ENCODE measurements around the gene TOX4.
"Not testable (repeated sequence)": the region's sequence is repeated elsewhere in the genome, so short reads cannot be mapped to it uniquely, and the experiment has no call there.

Gene TOX4

DNA sequence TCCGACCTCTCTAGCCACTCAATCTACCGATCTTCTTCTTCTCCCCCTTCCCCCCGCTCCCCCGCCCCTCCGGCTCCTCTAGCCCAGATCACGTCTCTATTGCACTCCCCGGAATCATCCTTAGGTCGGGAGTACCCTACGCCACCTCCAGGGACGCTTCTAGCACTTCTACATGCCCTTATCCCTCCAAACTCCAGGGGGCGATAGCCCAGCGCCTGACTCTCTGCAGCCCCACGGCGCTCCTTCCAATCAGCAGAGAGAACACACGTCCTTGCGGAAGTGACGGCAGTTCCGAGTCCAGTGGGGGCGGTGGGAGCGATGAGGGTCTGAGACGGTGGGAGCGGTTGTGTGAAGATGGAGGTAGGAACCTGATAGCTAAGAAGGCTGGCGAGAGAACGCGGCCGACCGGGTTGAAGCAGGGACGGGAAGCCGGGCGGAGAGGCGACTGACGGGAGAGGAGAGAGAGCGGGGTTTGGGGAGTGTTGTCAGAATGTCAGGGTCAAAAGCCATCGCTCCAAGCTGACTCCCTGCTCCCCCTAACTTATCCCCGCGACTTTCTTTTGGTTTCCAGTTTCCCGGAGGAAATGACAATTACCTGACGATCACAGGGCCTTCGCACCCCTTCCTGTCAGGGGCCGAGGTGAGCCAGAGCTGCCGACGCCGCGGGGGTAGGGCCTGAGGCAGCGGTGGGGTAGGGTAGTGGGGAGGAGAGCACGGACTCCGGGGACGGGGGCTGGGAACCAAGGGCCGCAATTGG, at the start of gene TOX4, which contains the start of gene RAB2B:
Gene TOX4 (plus strand): TSS at position 271 of the 757 bp plus-strand sequence. CDS start 84 bp downstream, at position 355.
Gene RAB2B (minus strand): TSS at position 35 of the 757 bp plus-strand sequence. CDS start 87 bp downstream, outside the sequence.
- DNase-seq (ENCODE audit: low read depth, low spot score) = peak; percentile 98

DNA sequence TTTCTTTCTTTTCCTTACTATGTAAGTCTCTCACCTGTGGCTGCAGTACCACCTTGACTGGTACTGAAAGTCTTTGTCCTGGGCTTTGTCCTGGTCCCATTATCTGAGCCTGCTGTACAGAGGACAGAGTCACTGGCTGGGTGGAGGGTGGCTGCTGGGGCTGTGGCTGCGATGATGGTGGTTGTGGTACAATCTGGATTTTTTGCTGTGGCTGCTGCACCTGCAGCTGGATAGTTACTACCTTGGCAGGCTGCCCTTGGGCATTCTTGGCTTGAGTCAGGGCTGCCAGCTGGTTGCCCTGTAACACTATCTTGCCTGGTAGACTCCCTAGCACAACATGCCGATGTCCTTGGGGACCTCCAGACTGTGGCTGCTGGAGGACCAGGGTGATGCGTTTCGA, 48.1 kb upstream of the TOX4 start:
- no peak for DNase-seq (ENCODE audit: low read depth, low spot score)

DNA sequence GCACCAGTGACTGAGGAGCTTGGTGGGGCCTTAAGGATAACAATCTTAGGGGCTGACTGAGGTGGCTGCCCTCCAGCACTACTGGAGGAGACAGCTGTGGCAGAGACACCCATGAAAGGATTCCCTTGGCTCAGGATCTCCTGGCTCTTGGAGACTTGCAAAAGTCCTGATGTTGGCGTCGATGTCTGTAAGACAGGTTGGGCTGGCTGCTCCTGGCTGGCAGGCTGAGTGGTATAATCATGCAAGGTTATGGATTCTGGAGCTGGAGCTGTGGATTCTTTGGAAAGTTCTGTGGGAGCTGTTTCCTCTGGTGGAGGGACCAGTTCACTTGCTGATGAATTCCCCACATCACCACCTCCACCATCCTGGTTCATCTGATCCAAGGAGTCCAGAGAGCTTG, 45.9 kb upstream of the TOX4 start:
- no peak for DNase-seq (ENCODE audit: low read depth, low spot score)

DNA sequence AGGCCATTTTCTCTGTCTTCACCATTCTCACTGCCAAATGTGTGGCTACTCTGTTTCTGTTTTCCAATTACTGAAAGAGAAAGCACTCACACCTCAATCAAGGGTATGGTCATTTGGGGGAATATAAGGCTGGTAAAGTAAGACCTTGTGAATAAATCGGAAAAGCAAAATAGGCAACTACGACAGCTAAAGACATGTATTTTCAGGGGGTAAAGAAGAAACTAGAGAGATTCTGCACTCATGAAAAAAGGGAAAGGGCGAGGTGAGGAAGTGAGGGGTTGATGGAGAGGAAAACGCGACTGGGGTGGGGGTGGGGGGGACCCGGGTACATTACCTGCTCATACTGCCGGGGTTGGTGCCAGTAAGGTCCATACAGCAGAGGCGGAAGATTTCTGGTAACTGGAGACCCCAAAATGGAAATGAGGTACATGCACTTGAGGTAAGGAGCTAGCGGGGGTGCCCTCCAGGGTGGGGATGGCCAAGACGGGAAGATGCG, 40.4 kb upstream of the TOX4 start:
- DNase-seq (ENCODE audit: low read depth, low spot score) = no peak

DNA sequence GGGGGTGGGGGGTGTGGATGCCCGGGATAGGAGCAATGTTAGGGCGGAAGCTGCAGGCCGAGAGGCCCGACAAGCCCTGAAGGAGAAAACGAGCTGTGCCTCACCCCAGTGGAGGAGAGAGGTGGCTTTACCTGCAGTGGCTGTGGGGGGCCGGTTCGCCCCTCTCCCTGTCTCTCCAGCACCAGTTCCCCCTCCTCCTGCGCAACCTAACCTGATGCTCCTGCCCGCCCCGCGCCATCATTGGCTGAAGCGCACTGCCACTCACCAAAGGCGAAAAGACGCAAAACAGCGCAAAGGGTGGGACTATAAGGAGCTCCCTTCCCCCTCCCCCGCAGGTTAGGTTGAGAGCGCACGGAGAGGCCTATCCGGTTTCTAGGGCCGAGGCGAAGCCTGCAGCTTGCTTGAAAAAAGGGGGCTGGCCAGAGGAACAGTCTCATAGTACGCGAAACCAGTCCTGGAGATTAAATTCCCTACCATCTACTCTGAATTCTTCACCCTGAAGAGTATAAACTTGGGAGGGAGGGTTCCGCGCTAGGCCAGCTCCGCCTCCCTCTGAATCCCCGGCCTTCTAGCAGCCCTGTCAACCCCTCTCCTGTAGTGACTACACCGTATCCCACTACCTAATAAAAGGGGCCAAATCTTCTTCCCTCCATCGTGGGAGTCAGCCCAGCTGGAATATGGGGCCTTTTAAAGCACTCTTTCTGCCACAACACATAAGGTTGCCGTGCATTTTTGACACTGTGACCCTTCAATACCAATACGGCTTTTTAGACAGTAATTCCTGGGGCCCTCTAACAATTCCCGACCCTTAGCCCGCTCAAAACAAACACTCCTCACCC, 39.7 kb upstream of the TOX4 start:
- DNase-seq (ENCODE audit: low read depth, low spot score) = peak; percentile 98

DNA sequence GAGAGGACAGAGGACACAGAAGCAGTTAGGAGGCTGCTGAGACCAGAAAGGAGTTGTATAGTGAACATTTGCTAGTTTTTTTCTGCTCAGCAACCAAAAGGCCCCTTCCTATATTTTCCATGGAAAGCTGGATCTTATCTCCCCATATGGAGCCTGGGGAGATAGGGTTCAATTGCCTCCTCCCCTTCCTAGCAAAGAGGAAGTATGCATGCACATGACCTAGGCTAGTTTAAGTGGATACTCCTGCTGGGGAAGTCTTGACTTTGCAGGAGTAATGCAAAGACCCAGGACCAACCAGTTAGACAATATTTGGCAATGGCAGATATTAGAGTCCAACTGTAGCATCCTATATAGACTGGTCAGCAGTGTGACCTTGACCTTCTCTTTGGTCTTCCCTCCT, 36.1 kb upstream of the TOX4 start:
- no peak for DNase-seq (ENCODE audit: low read depth, low spot score)

DNA sequence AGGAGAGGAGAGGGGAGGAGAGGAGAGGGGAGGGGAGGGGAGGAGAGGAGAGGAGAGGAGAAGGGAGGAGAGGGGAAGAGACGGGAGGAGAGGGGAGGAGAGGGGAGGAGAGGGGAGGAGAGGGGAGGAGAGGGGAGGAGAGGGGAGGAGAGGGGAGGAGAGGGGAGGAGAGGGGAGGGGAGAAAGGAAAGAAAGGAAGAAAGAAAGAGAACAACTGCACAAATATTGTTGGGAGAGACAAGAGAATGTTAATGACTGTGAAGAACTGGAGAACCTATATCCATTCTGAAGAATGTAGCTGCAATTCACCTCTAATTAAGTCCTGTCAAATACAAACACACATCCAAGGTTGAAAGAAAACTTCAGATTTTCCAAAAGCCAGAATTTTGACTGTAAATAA, 34.3 kb upstream of the TOX4 start:
- DNase-seq (ENCODE audit: low read depth, low spot score) = not testable (repeated sequence)

DNA sequence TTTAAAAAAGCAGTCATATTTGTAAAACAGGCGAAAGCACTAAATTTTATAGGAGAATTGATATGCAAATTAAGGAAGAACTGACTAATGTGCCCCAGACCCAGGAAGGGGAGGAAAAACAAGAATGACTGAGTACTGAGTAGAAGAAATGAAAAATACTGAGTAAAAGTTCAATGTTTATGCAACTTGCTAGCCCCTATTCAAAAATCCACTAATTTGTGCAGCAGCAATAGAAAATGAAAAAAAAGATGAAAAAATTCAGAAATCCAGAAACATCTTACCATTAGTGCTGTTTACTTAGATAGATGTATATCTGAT, 27.1 kb upstream of the TOX4 start:
- DNase-seq (ENCODE audit: low read depth, low spot score) = no peak

DNA sequence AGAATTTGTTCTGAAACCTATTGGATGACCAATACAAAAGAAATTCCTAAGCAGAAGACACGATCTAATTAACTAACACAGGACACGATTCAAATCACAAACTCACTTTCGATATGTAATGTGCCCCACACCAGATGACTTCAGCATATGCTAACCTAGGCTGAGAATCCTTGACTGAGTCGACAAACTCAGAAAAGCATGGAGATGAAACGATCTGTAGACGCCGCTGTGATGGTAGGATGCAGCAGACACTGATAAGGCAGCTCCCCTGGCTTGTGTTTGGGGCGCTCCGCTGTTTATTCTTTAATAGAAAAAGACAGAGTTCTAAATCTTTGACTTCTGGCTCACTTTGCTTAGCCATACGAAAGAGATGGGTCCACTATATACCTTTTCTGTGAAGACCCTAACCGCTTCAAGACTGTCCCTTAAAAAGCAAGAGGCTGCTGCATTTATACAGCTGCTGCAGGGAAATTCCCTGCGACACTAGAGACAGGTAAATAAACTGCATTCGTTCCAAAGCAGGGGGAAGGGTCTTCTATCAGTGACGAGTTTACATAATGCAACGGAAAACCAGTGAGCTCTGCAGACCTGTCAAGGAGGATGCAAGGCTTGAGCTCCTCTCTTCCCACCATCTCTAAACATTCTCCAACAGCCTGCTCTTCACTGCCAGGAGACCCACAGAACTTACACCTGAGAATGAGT, 22.0 kb upstream of the TOX4 start:
- DNase-seq (ENCODE audit: low read depth, low spot score) = no peak

DNA sequence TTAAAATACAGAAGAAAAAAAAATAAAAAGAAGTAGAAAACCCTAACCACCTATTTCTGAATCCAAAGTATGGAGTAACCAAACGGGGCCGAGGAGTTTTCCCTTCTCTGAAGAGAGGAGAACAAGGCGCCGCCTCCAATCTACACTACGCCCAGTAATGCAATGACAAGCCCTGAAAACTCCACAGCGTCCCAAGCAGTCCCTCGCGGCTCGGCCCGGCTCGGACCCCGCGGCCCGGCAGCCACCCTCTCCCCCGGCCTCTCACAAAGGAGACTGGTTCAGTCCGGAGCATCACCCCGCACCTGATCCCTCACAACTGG, 21.4 kb upstream of the TOX4 start:
- DNase-seq (ENCODE audit: low read depth, low spot score) = no peak

DNA sequence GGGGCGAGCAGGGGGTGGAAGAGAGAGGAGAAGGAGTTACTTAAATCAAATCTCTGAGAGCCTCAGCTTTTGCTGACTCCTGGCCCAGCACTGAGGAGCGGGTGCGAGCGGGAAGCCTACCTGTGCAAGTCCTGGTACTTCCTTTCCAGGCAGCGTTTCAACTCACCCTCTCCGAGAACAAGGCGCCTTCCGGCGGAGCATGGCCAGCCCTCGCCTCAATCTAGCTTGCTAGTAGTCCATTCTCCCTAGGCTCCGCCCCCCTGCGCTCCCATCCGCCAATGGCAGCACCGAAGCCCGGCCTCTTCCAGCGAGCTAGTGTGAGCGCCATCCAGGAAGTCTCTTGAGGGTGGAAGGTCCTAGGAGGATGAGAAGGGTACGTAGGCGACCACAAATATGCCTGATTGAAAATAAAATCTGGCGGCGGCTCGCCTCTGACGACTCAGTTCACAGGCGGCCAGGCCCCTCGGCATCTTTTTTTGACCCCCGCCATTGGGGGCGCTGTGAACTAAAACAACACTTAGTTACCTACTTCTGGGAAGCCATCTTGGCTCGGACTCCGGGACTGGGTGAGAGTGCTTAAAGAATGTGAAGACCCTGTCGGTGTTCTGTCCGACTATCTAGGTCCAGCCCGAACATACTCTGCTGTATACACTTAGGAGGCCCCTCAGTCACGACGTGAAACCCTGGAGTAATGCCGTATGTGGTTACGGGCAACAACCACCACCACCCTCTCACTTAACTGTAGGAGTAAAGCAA, 20.9 kb upstream of the TOX4 start, which contains the start of gene CHD8:
Gene CHD8 (minus strand): TSS at position 212 of the 756 bp plus-strand sequence. CDS start 24,480 bp downstream, outside the sequence.
- DNase-seq (ENCODE audit: low read depth, low spot score) = peak; percentile 99

DNA sequence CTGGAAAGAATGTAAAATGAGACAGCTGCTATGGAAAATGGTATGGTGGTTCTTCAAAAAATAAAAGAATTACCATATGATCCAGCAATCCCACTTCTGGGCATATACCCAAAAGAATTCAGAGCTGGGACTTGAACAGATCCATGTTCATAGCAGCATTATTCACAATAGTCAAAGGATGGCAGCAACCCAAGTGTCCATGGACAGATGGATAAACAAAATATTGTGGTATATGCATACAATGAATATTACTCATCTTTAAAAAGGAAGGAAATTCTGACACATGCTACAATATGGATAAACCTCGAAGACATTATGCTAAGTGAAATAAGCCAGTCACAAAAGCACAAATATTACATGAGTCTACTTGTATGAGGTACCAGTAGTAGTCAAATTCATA, 9.4 kb upstream of the TOX4 start:
- DNase-seq (ENCODE audit: low read depth, low spot score) = no peak

DNA sequence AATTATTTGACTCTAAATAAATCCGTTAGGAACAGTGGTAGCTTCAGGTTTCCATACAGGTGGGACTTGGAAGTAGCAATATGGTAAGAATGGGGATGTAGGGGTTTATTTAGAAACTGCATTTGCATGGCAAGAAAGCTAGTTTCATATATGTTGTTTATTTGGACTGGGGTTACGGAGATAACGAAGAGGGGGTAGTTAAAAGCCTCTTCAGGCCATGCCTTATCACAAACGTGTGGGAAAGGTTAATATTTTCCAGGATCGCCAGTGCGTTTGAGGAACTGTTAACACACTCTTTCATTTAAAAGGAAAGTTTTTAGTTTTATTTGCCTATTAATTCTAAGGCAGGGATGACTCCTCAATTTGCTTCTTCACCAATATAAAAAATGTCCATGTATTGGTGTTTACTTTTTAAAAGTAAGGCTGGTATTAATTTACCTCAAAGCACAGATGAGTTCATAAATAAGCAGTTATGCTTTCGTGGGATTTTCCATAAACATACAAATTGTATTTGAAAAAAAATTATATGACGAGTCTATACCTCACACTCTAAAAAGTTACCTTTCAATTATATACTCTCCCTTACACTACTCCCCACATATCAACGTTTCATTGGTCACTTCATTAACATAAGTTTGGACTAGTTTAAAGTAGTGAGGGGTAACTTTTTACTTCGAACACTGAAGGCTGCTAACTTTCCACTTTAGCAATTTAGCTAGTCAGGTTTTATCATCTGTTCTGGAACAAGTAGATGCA, 1.1 kb upstream of the TOX4 start:
- DNase-seq (ENCODE audit: low read depth, low spot score) = no peak

DNA sequence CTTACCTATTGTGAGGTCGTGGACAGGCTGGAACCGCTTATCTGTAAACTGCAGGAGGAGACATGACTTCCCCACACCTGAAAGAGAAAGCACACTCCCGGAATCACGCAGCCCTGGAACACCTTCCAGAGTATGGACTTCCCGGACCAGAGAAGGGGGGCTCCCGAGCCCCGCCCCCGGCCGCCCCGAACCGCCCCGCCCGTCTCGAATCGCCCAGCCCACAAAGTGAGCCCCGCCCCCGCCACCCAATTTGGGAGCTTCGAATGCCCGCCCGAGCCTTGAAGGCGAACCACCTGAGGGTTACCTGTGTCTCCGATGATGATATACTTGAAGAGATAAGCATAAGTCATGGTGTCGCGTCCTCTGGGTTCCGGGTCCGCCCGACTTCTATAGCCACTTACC, 471 bp upstream of the TOX4 start:
- no peak for DNase-seq (ENCODE audit: low read depth, low spot score)

DNA sequence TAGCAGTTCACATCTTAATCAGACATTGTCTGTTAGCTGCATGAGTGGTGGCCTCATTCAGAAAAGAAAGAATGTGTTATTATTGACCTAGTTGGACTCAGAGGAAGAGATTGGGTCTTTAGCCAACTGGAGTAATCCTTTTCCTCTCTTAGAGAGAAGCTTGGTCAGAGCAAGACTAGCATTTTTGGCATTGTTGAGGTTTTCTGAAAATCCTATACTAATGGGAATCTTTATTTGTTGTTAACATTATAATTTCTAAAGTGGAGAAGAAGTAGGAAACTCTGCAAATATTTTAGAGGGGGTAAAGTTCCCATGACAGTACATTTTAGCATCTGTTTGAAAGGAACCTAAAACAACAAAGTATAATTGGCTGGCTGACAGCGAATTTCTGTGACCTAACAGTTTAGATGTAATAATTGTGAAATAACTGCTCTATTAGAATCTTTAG, 9.7 kb downstream of the TOX4 start:
- no peak for DNase-seq (ENCODE audit: low read depth, low spot score)

DNA sequence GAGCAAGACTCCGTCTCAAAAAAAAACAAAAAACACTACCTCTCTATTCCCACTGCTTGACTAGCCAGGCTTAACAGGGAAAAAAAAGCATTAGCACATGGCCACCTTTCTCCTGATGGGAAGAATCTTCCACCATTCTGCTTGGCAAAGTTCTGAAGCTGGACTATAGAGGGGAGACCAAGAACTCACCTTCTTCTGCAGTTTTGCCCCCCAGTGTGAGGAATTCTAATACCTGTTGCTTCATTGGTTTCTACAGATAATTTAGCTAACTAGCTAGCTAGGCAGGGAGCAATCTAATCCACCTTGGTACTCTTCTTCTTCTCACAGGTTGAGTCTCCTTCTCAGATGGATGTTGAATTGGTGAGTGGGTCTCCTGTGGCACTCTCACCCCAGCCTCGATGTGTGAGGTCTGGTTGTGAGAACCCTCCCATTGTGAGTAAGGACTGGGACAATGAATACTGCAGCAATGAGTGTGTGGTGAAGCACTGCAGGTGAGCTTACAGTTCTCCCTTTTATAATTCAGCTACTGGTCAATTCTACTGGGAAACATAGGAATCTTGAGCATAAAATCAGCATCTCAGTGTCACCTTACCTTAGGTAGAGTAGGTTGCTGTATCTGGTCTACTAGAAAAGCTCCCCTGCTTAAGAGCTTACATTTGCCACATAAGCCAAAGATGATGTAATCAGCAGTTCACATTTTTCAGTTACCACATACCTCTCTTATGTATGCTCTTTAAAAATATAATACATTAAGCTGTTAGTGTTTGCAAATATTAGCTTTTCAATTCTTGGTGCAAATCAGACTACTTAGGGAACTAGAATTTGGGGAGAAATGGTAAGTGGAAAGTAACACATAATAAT, 18.1 kb downstream of the TOX4 start:
- no peak for DNase-seq (ENCODE audit: low read depth, low spot score)

DNA sequence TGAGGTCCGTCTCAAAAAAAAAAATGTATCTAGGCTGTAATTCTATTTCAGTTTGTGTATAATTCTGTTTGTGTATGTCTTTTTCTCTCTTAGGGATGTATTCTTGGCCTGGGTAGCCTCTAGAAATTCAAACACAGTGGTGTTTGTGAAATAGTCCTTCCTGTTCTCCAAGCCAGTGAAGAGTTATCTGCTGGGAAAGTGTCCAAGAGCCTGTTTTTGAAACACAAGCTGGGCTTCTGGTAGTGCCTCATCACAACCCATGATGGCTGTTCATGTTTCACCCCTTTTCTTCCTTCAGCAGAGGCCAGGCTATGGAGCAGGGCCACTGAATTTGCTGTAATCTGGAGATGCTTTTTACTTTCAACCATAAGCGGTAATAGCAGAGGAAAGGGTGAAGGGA, 19.5 kb downstream of the TOX4 start:
- no peak for DNase-seq (ENCODE audit: low read depth, low spot score)

DNA sequence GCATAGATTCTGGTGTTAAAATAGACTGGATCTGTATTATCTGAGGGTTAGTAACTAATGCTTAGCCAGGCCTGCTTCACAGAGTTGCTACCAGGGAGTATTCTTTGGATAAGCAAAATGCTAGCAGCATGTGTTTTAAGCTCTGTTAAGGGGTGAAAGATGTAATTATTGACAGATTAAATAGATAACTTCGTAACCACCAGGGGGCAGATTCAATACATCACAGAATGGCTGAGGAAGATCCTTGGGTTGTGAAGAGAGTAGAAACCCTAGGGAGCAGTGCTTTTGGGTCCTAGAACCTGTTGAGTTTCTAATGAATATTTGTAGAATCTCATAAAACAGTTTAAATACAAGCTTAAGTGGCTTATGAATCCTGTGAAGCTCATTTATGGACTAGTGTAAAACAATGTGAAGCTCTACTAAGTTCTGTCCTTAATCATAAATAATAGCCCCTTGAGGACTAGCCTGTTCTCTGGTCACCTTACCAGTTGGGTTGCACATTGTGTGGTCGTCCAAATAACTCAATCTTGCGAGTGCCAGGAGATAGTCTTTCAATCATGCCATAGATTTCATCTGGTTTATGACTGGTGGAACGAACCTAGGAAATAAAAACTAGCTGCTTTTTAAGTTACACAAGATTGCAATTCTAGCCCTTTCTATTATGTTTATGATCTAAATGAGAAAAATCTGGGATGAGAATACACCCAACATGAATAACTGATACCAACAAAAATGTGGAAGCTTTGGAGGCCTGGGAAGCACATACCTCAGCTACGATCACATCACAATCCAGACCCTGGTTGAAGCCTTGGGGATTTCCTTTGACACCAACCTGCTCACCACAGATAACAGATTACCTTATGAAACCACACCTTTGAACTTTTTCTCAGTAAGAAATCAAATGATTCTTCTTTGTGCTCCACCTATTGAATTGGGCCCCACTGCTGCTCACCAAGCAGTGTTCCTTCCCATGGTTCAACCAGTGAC, 21.8 kb downstream of the TOX4 start:
- peak; percentile 10 for DNase-seq (ENCODE audit: low read depth, low spot score)

Measured in smooth muscle cell of the brain vasculature (primary cell).